NCI-H146 (cell line): ENCODE results near the gene MSANTD4.
"Not testable (repeated sequence)": the region's sequence is repeated elsewhere in the genome, so short reads cannot be mapped to it uniquely, and the experiment has no call there.

ENCODE experiments used
- DNase-seq: peaks from one replicate; lab custom pipeline; 2025; lab: John Stamatoyannopoulos, UW

MSANTD4 gene

DNA sequence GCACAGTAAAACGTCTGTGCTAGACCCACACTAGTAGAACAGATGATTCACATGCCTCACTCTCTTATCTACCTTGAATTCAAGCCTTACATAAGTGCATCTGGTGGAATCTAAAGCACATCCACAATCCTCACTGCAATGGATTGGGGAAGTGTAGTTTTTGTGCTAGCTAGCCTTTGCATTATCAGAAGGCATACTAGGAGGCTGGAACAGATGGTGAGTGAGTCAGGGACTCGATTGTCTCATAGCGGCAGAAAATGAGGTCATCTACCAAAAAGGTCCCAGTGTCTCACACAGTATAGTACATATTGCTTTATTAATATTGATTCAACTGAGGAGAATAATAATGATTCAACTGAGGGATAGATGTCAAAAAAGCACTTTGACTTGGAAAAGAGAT is 9.3 kb downstream of the MSANTD4 start:
- DNase-seq, result no peak

DNA sequence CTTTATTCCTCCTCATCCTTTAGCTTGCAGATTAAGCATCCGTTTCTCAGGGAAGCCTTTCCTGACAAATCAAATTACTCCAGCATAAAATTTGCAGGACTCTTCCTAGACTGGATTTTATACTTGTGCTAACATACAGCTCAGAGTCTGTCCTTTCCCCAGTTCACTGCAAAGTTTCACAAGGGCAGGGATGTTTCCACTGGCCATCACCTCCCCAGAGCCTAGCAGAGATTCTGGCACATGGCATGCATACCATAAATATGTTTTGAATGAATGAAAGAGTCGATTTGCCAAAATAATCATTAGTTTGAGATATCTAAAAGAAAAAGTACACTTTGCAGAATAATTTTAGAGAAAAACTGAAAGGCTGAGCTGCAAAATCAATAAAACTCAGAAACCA is 10.6 kb downstream of the MSANTD4 start:
- DNase-seq, result no peak

DNA sequence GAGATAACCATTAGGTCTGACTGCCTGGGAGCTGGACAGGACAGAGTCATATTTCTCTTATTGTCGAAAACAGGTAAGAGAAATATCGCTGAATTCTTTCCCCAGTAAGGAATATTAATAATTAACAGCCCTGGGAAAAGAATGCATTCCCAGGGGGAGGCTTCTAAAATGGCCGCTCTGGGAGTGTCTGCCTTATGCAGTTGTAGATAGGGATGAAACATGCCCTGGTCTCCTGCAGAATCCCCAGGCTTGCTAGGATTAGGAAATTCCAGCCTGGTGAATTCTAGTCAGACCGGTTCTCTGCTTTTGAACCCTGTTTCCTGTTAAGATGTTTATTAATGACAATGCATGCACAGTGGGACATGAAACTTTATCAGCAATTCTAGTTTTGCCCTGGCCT is 18.9 kb downstream of the MSANTD4 start:
- DNase-seq, result not testable (repeated sequence)

DNA sequence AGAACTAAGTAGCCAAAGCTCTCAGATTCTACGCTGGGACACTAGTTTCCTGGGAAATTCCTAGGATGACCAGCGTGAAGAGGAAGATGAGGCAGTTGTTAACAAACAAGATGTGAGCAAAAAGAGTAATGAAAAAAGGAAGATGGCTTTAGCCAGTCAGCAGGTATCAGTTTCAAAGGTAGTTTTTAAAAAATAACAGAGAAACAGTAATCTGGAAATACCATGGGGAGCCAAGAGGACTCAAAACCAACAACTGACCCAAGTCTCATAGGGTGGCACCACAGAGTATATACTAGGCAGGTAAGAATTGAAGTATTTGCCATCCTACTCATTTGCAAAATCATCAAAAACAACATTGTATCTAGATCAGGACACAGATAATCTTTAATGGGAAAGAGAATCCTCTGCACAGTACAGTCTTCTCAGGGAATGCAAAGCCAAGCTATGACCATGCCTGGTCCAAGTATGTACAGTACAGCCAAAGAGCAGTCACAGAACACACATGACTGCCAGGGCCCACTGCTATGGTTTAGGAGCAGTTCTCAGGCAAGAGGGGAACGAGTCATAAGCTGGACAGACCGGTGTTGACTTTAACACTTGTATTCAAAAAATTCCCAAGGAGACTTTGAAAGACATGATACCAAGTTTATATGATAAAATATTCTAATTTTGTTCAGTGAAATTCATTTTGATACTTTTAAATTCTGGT is 20.6 kb downstream of the MSANTD4 start:
- no peak for DNase-seq

DNA sequence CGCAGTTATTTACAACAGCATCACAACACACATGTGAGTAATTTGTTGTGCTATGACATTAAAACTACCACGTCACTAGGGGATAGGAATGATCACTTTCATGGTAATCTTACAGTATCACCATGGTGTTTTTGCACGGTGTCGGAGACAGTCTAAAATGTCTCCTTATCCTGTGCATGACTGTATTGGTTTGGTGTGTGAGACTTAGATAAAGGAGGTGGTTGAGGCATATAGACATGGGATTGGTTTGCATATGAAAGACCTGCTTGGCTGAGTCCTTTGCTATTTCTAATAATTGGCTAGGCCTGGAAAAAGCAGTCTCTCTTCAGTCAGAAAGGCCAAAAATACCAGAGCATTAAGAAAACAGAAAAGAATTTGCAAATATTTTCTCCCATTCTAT is 30.2 kb downstream of the MSANTD4 start:
- no peak for DNase-seq

DNA sequence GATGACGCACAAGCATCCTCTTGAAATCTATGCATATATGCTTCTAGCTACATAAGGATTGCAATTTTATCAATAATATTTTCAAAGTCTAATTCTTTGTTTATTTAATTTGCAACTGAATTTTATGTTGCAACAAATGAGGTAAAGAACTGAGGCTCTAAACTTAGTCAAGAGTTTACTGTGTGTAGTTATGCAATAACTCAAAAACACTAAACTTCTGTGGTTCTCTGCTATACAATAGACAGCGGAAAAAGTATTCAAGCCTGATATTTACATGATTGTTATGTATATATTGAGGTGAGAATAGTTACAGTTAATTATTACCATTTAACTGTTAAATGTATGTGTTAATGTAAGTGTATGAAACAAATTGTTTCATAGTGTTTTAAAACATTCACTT is 32.9 kb downstream of the MSANTD4 start:
- DNase-seq, result no peak

DNA sequence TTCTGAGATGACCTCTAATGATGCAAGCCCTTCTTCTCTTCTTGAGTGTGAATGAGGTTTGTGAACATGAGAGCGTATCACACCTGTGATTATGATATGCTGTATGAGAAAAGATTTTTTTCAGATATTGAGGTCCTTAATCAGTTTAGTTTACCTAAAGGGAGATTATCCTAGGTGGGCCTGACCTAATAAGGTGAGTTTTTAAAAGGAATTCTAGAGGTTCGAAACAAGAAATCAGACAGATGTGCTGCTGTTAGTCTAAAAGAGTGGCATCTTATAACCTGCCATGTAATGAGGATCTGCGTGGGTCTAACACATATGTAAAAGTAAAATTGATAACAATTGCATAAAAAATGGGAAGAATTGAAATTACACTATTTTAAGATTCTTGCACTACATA is 33.8 kb downstream of the MSANTD4 start:
- DNase-seq, result no peak

DNA sequence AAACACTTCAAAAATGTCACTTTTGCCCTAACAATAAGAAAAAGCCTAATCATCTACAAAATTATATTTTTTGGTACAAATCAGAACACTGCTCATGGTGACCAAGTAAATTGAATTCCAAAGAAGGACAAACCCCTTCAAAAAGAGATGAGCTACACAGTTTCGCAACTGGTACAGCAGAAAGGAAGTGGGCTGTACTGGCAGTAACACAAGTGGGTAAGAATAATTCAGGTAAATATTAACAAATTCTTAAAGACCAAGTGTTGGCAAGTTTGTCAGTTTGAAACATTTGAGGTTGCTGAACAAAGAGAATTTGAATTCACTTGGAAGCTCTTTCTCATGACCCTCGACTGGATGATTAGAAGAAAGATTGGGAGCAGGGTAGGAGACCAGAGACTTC is 35.5 kb downstream of the MSANTD4 start:
- no peak for DNase-seq

DNA sequence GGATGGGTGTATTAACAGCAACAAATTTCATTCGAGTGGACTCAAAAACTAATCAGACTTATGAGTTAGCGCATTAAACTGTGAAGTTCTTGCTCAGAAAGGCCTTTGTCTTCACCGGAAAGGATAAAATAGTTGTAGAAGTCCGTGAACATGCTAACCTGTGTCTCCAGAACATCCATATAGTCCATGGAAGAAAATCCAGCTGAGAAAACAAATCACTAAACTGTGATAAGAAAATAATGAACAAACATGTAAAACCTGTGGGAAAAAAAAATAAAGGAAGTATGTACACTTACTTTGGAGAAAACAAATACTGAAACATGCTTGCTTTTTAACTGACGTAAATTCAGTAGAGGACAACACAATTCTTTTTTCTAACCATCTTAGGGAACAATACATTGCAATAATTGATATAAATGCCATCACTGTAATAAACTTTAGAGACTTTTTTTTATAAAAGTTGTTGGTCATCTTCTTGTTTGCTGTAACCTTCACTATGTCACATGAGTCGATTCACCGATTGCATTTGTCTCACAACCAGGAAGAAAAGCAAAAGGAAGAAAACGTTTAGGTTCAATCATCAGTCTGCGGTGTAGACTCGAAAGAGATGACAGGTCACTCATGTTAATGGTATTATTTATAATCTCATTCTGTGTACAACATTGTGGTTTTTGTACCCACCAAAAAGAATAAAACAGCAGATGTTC is 41.9 kb downstream of the MSANTD4 start:
- DNase-seq, result no peak

DNA sequence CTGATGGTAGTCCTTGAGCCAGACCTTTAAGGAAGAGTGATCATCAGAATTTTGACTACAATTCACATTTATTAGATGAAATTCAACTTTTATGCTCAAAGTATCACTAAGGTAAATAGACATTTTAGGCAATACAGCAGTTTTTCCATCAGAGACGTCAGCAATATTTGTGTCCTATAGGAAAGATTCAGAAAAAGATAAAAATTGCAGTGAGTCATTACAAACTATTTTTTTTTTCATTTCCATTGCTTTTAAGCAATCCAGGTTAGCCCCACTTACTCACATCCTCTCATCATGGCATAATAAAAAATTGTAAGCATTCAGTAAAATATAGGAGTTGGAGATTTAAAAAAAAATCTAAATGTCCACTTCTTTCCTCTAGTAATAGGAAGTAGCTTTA is 46.9 kb downstream of the MSANTD4 start:
- no peak for DNase-seq

DNA sequence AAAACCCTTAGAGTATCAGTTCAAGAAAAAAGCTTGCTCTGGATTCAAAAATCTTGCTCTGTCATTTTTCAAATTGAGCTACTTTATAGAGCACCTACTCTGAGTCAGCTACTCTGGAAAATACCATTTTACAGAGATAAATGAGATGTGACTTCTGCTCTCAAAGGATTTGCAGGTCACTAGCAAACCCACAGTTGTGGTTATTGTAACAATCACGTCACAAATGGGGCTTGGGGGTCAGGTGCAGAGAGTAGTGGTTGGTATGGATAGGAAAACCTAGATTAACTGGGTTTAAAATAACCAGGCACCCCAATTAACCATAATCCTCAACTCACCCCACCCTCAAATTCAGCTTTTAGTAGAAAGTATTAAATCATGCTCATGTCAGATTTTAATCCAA is 52.3 kb downstream of the MSANTD4 start:
- no peak for DNase-seq

DNA sequence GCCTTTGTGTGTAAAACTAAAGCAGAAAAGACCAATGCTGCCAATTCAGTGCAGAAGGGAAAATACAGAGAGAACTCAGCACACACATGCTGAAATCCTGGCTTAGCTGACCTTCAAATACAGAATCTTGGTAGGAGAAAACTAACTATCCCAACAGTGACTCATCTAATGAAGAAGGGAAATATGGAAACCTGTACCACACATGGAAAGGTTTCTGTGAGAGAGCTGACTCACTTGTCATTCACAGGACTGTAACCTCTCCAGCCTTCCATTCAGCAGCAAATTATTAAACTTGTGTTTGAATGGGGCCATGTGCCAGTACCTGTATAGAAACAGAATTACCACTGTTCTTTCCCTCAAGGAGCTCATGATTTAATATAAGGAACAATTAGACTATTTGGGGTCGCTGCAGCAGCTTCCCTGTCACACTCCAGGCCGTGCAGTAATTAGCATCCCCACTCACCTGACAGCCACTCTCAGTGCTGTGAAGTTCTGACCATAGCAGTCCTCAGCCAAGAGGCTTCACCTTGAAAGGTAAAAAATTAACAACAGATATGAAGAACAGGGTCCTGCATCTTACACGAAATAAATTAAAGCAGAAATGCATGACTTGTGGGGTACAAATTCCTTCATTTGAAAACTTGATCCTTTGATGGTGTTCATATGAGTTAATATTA is 53.9 kb downstream of the MSANTD4 start:
- DNase-seq, result no peak

DNA sequence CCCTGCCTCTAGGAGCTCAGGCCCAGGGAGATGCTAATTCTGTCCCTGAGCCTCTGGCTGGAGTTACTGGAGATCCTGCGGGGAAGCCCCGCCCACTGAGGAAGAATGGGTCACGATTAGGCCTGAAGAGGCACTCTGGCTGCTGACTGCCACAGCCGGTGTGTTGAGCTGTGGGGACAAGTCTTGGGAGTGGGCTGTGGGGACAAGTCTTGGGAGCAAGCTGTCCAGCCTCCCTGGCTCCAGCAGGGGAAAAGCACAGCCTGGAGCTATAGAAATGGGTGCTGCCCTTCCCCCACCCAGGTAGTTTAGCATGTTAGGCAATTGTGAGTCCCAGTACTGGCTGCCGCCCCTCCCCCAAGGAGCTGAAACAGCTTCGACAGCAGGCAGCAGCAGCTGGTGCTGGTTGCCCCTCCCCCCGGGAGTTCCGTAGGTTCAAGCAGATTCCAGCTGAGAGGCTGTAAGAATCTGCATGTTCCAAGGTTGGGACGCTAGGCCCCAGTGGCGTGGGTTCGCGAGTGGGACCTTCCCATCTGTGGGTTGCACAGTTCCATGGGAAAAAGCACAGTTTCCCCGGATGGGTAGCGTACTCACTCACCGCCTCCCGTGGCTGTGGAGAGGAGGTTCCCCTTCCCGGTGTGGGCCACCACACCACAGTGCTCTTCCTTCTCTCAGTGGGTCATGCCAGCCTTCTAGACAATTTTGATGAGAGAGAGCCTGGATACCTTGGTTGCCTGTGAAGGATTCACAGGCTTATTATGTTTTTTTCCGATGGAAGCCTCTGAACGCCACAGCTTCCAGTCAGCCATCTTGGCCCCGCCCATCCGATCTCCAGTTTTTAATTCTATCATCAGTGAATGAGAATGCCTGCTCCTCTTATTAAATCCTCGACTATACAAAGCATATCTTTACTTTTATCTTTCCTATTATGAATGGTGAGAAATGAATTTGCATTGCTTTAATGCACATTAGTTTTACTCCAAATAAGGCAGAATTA is 61.5 kb downstream of the MSANTD4 start:
- peak; percentile 26 for DNase-seq
